Stimulated activated naive CD8-positive, alpha-beta T cell treated with anti-CD3 and anti-CD28 coated beads, Interleukin-15, Interleukin-2, amounts not matched to agents 100 ng/mL and 50 ng/mL, for 24 hours (primary cell): ENCODE data around the gene PPFIA1.
"Not testable (repeated sequence)": the region's sequence is repeated elsewhere in the genome, so short reads cannot be mapped to it uniquely, and the experiment has no call there.

Source experiments
- H3K27ac Mint-ChIP-seq: one replicate; pipeline ENCODE4 v1.8.0; 2021; ENCODE audit warnings: mild to moderate bottlenecking, mixed read lengths
- H3K27me3 Mint-ChIP-seq: one replicate; pipeline ENCODE4 v1.8.0; 2021; ENCODE audit warnings: mixed read lengths
- H3K36me3 Mint-ChIP-seq: one replicate; pipeline ENCODE4 v1.8.0; 2021; ENCODE audit warnings: low read depth, mixed read lengths
- H3K4me1 Mint-ChIP-seq: one replicate; pipeline ENCODE4 v1.8.0; 2021; ENCODE audit warnings: low read depth, mixed read lengths
- H3K4me3 Mint-ChIP-seq: one replicate; pipeline ENCODE4 v1.8.0; 2021; ENCODE audit warnings: mild to moderate bottlenecking, mixed read lengths
- H3K9me3 Mint-ChIP-seq: one replicate; pipeline ENCODE4 v1.8.0; 2021; ENCODE audit warnings: mixed read lengths

PPFIA1 gene

GRCh38 chr11:70268526-70268925 lies 2.0 kb upstream of the PPFIA1 start:
- Mint-ChIP-seq H3K4me1 (peaks cover 29% of the 10 kb centered on the region), H3K36me3 (peaks cover 14% of the 10 kb centered on the region), H3K9me3 (no peaks in the 10 kb centered on the region), H3K4me3 (no peak overlapping the region), H3K27me3 (peaks cover 33% of the 10 kb centered on the region), H3K27ac (no peak overlapping the region)

- H3K4me3 Mint-ChIP-seq: peak overlapping the region; percentile 88
- peaks cover 34% of the 10 kb centered on the region for H3K36me3 Mint-ChIP-seq
- H3K27me3 Mint-ChIP-seq: peaks cover 19% of the 10 kb centered on the region
- peaks cover 51% of the 10 kb centered on the region for H3K4me1 Mint-ChIP-seq
- H3K27ac Mint-ChIP-seq: peak overlapping the region; percentile 78
- H3K9me3 Mint-ChIP-seq: no peaks in the 10 kb centered on the region
Measured at GRCh38 chr11:70270877-70271648, 573 bp downstream of the PPFIA1 start.

GRCh38 chr11:70271649-70271953 lies 1.1 kb downstream of the PPFIA1 start:
- peaks cover 19% of the 10 kb centered on the region for H3K27me3 Mint-ChIP-seq
- peak overlapping the region; percentile 78 for H3K27ac Mint-ChIP-seq
- H3K4me1 Mint-ChIP-seq: peaks cover 56% of the 10 kb centered on the region
- H3K36me3 Mint-ChIP-seq: peaks cover 39% of the 10 kb centered on the region
- peak overlapping the region; percentile 88 for H3K4me3 Mint-ChIP-seq
- no peaks in the 10 kb centered on the region for H3K9me3 Mint-ChIP-seq

- peaks cover 40% of the 10 kb centered on the region for H3K36me3 Mint-ChIP-seq
- no peaks in the 10 kb centered on the region for H3K9me3 Mint-ChIP-seq
- peaks cover 57% of the 10 kb centered on the region for H3K4me1 Mint-ChIP-seq
- peak overlapping the region; percentile 88 for H3K4me3 Mint-ChIP-seq
- no peak overlapping the region for H3K27ac Mint-ChIP-seq
- peaks cover 19% of the 10 kb centered on the region for H3K27me3 Mint-ChIP-seq
Measured at GRCh38 chr11:70272009-70272408, 1.5 kb downstream of the PPFIA1 start.

- no peak overlapping the region for H3K27ac Mint-ChIP-seq
- peaks cover 26% of the 10 kb centered on the region for H3K4me1 Mint-ChIP-seq
- H3K9me3 Mint-ChIP-seq: no peaks in the 10 kb centered on the region
- no peaks in the 10 kb centered on the region for H3K27me3 Mint-ChIP-seq
- H3K36me3 Mint-ChIP-seq: peaks cover 74% of the 10 kb centered on the region
- H3K4me3 Mint-ChIP-seq: no peak overlapping the region
Measured at GRCh38 chr11:70278994-70279393, 8.5 kb downstream of the PPFIA1 start.

- H3K9me3 Mint-ChIP-seq: no peaks in the 10 kb centered on the region
Measured at GRCh38 chr11:70281156-70281609, 10.7 kb downstream of the PPFIA1 start.

GRCh38 chr11:70282012-70282411 lies 11.5 kb downstream of the PPFIA1 start:
- Mint-ChIP-seq H3K36me3 (peaks cover 74% of the 10 kb centered on the region), H3K9me3 (no peaks in the 10 kb centered on the region), H3K27me3 (no peaks in the 10 kb centered on the region), H3K27ac (no peak overlapping the region), H3K4me3 (no peak overlapping the region), H3K4me1 (no peaks in the 10 kb centered on the region)

More at GRCh38 chr11:70281156-70281609, 10.7 kb downstream of the PPFIA1 start:
- H3K36me3 Mint-ChIP-seq: peaks cover 73% of the 10 kb centered on the region
- H3K4me1 Mint-ChIP-seq: peaks cover 5% of the 10 kb centered on the region
- H3K27me3 Mint-ChIP-seq: no peaks in the 10 kb centered on the region
- H3K27ac Mint-ChIP-seq: no peak overlapping the region
- H3K4me3 Mint-ChIP-seq: no peak overlapping the region

- Mint-ChIP-seq H3K4me1 (peaks cover 13% of the 10 kb centered on the region), H3K27me3 (no peaks in the 10 kb centered on the region), H3K9me3 (no peaks in the 10 kb centered on the region), H3K27ac (no peak overlapping the region), H3K4me3 (no peak overlapping the region), H3K36me3 (peaks cover 60% of the 10 kb centered on the region)
Measured at GRCh38 chr11:70288721-70289120, 18.2 kb downstream of the PPFIA1 start.

GRCh38 chr11:70289582-70289981 lies 19.1 kb downstream of the PPFIA1 start:
- H3K36me3 Mint-ChIP-seq: peaks cover 58% of the 10 kb centered on the region
- H3K4me1 Mint-ChIP-seq: peaks cover 13% of the 10 kb centered on the region
- no peak overlapping the region for H3K4me3 Mint-ChIP-seq
- no peaks in the 10 kb centered on the region for H3K9me3 Mint-ChIP-seq
- no peak overlapping the region for H3K27ac Mint-ChIP-seq
- no peaks in the 10 kb centered on the region for H3K27me3 Mint-ChIP-seq

- no peaks in the 10 kb centered on the region for H3K27me3 Mint-ChIP-seq
- no peaks in the 10 kb centered on the region for H3K9me3 Mint-ChIP-seq
- H3K36me3 Mint-ChIP-seq: peaks cover 52% of the 10 kb centered on the region
- H3K27ac Mint-ChIP-seq: no peak overlapping the region
- H3K4me1 Mint-ChIP-seq: peaks cover 13% of the 10 kb centered on the region
- H3K4me3 Mint-ChIP-seq: no peak overlapping the region
Measured at GRCh38 chr11:70290361-70291065, 20.0 kb downstream of the PPFIA1 start.

- no peaks in the 10 kb centered on the region for H3K27me3 Mint-ChIP-seq
- H3K36me3 Mint-ChIP-seq: peaks cover 43% of the 10 kb centered on the region
- H3K4me3 Mint-ChIP-seq: no peak overlapping the region
- H3K4me1 Mint-ChIP-seq: peaks cover 17% of the 10 kb centered on the region
- H3K27ac Mint-ChIP-seq: no peak overlapping the region
- no peaks in the 10 kb centered on the region for H3K9me3 Mint-ChIP-seq
Measured at GRCh38 chr11:70292166-70292565, 21.7 kb downstream of the PPFIA1 start.

GRCh38 chr11:70292863-70293262 lies 22.4 kb downstream of the PPFIA1 start:
- Mint-ChIP-seq H3K27me3 (no peaks in the 10 kb centered on the region), H3K36me3 (peaks cover 43% of the 10 kb centered on the region), H3K4me3 (no peak overlapping the region), H3K4me1 (peaks cover 22% of the 10 kb centered on the region), H3K9me3 (no peaks in the 10 kb centered on the region), H3K27ac (no peak overlapping the region)

- not testable (repeated sequence) for H3K9me3 Mint-ChIP-seq, H3K4me3 Mint-ChIP-seq, H3K27ac Mint-ChIP-seq, H3K27me3 Mint-ChIP-seq
- peaks cover 17% of the 10 kb centered on the region for H3K4me1 Mint-ChIP-seq
- H3K36me3 Mint-ChIP-seq: peaks cover 56% of the 10 kb centered on the region
Measured at GRCh38 chr11:70295166-70295565, 24.7 kb downstream of the PPFIA1 start.

- H3K4me1 Mint-ChIP-seq: peaks cover 9% of the 10 kb centered on the region
- H3K27ac Mint-ChIP-seq: no peak overlapping the region
- H3K9me3 Mint-ChIP-seq: no peaks in the 10 kb centered on the region
- H3K4me3 Mint-ChIP-seq: no peak overlapping the region
- H3K27me3 Mint-ChIP-seq: no peaks in the 10 kb centered on the region
- peaks cover 61% of the 10 kb centered on the region for H3K36me3 Mint-ChIP-seq
Measured at GRCh38 chr11:70296681-70297080, 26.2 kb downstream of the PPFIA1 start.

- Mint-ChIP-seq H3K27ac (no peak overlapping the region), H3K4me1 (peaks cover 9% of the 10 kb centered on the region), H3K9me3 (no peaks in the 10 kb centered on the region), H3K36me3 (peaks cover 66% of the 10 kb centered on the region), H3K27me3 (no peaks in the 10 kb centered on the region), H3K4me3 (no peak overlapping the region)
Measured at GRCh38 chr11:70297341-70297740, 26.9 kb downstream of the PPFIA1 start.
